WTC11 (cell line): ENCODE results near the gene GSDME.

ENCODE experiments used
- CREB1 ChIP-seq: sonication (generic); formaldehyde crosslinking; IDR thresholded peaks from 2 replicates; pipeline ENCODE4 v1.8.0; 2023; ENCODE audit warnings: mild to moderate bottlenecking, missing genetic modification reagents
- MYBL2 ChIP-seq: sonication (generic); formaldehyde crosslinking; IDR thresholded peaks from 2 replicates; pipeline ENCODE4 v1.8.1; 2023; ENCODE audit warnings: mild to moderate bottlenecking, moderate library complexity, missing genetic modification reagents
- RELA ChIP-seq: sonication (generic); formaldehyde crosslinking; IDR thresholded peaks from 2 replicates; pipeline ENCODE4 v1.8.1; 2022; ENCODE audit warnings: missing genetic modification reagents, mild to moderate bottlenecking, borderline replicate concordance
- TEAD1 ChIP-seq: sonication (generic); formaldehyde crosslinking; IDR thresholded peaks from 2 replicates; pipeline ENCODE4 v1.8.0; 2022; ENCODE audit warnings: mild to moderate bottlenecking, missing genetic modification reagents
- TP53 ChIP-seq: sonication (generic); formaldehyde crosslinking; IDR thresholded peaks from 2 replicates; pipeline ENCODE4 v1.8.1; 2023; ENCODE audit warnings: mild to moderate bottlenecking, missing genetic modification reagents
- TF ChIP-seq, protein P1 (sequence below): fragments of 200-600 bp; IDR thresholded peaks from 2 replicates; pipeline ENCODE4 v1.8.0; 2022; ENCODE audit warnings: antibody characterized with exemption
- TF ChIP-seq, protein P2 (sequence below): sonication (generic); formaldehyde crosslinking; IDR thresholded peaks from 2 replicates; pipeline ENCODE4 v1.8.1; 2023; ENCODE audit warnings: mild to moderate bottlenecking, missing genetic modification reagents, moderate library complexity
- TF ChIP-seq, protein P3 (sequence below): sonication (generic); formaldehyde crosslinking; IDR thresholded peaks from 2 replicates; pipeline ENCODE4 v1.8.1; 2022; ENCODE audit warnings: mild to moderate bottlenecking, missing genetic modification reagents, moderate library complexity, borderline replicate concordance

DNA sequence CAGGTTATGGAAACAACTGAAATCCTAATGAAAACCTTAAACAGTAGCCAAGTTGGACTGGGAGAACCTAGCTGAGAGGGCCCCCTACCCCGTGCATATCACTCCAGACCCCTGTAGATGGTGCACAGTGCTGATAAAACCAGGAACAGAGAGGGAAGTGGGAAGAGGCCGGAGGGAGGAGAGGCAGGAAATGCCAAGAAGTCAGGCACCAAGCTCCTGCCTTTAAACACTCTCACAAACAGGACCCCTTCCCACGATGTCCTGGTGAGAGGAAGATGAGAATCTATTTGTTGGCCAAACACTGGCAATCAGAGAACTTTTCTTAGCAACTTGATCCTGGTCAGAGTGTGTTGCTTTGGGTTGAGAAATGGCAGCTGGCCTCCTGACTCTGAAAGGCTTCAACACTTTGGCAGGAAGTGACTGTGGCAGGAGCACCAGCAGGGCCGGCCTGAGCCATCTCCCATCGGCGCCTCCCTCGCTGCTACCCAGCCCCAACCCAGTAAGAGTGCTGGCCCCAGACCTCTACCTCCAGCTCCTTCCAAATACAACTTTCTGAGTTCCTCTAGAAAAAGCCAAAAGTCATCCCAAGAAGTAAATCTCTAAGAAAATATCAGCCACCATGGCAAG, 39.5 kb downstream of the GSDME start:
- TF ChIP-seq, protein P1, sequence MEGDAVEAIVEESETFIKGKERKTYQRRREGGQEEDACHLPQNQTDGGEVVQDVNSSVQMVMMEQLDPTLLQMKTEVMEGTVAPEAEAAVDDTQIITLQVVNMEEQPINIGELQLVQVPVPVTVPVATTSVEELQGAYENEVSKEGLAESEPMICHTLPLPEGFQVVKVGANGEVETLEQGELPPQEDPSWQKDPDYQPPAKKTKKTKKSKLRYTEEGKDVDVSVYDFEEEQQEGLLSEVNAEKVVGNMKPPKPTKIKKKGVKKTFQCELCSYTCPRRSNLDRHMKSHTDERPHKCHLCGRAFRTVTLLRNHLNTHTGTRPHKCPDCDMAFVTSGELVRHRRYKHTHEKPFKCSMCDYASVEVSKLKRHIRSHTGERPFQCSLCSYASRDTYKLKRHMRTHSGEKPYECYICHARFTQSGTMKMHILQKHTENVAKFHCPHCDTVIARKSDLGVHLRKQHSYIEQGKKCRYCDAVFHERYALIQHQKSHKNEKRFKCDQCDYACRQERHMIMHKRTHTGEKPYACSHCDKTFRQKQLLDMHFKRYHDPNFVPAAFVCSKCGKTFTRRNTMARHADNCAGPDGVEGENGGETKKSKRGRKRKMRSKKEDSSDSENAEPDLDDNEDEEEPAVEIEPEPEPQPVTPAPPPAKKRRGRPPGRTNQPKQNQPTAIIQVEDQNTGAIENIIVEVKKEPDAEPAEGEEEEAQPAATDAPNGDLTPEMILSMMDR = no peak
- TF ChIP-seq TP53 (CRISPR knock-in tag) = no peak
- no peak for TF ChIP-seq RELA (CRISPR knock-in tag)
- no peak for TF ChIP-seq TEAD1 (CRISPR knock-in tag)
- TF ChIP-seq, protein P2, sequence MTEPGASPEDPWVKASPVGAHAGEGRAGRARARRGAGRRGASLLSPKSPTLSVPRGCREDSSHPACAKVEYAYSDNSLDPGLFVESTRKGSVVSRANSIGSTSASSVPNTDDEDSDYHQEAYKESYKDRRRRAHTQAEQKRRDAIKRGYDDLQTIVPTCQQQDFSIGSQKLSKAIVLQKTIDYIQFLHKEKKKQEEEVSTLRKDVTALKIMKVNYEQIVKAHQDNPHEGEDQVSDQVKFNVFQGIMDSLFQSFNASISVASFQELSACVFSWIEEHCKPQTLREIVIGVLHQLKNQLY (CRISPR knock-in tag) = no peak
- TF ChIP-seq CREB1 = no peak
- TF ChIP-seq MYBL2 (CRISPR knock-in tag) = no peak
- TF ChIP-seq, protein P3, sequence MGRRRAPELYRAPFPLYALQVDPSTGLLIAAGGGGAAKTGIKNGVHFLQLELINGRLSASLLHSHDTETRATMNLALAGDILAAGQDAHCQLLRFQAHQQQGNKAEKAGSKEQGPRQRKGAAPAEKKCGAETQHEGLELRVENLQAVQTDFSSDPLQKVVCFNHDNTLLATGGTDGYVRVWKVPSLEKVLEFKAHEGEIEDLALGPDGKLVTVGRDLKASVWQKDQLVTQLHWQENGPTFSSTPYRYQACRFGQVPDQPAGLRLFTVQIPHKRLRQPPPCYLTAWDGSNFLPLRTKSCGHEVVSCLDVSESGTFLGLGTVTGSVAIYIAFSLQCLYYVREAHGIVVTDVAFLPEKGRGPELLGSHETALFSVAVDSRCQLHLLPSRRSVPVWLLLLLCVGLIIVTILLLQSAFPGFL (CRISPR knock-in tag) = no peak
